CD14-positive monocyte (primary cell): Measurements from ENCODE around the gene MOB3B. TPM values are rescaled to one million over a fixed set of nuclear protein-coding genes. Genes with fewer than 3 reads are reported as not detected.

Source experiments
- DNase-seq, 3 donors: peaks; one replicate each; pipeline ENCODE4 v3.0.0-alpha.2; 2011 to 2022
- H2AFZ ChIP-seq: 2 replicates; pipeline ENCODE4 v1.6.0; 2012; ENCODE audit warnings: mild to moderate bottlenecking, low read depth, low read length, inconsistent platforms; ENCODE audit not compliant: insufficient read depth, poor library complexity, severe bottlenecking
- H3K27ac ChIP-seq, 2 donors: 1 replicate in 1 of 2; 2 replicates in 1 of 2; pipeline ENCODE4 v1.5.1; 2012 to 2013; ENCODE audit warnings: low read length in 2 of 2, control low read depth in 1 of 2, inconsistent platforms in 1 of 2, low read depth in 1 of 2, mild to moderate bottlenecking in 1 of 2
- H3K27me3 ChIP-seq, 2 donors: one replicate each; pipeline versions ENCODE4 v1.6.0 to v1.6.1; 2011 to 2013; ENCODE audit warnings: low read length in 2 of 2; ENCODE audit not compliant: control insufficient read depth in 2 of 2, insufficient read depth in 2 of 2
- H3K36me3 ChIP-seq, 2 donors: replicated peaks in 1 of 2; 1 replicate in 1 of 2; 2 replicates in 1 of 2; pipeline versions ENCODE4 v1.5.1 to v1.6.1; 2012 to 2013; ENCODE audit warnings: low read length in 2 of 2, control low read depth in 1 of 2, inconsistent platforms in 1 of 2, mild to moderate bottlenecking in 1 of 2; ENCODE audit not compliant: insufficient read depth in 2 of 2, control insufficient read depth in 1 of 2
- H3K4me1 ChIP-seq, 2 donors: 1 replicate in 1 of 2; 2 replicates in 1 of 2; pipeline versions ENCODE4 v1.5.1 to v1.6.1; 2012 to 2013; ENCODE audit warnings: low read length in 2 of 2, control low read depth in 1 of 2, inconsistent platforms in 1 of 2, mild to moderate bottlenecking in 1 of 2, moderate library complexity in 1 of 2; ENCODE audit not compliant: insufficient read depth in 2 of 2, control insufficient read depth in 1 of 2
- H3K4me2 ChIP-seq: replicated peaks from 2 replicates; pipeline ENCODE3; 2012; ENCODE audit warnings: low read length, moderate library complexity, mild to moderate bottlenecking; ENCODE audit not compliant: poor library complexity, severe bottlenecking; ENCODE audit errors: extremely low read depth
- H3K4me3 ChIP-seq, 3 experiments: fragments of 200-600 bp in 1 of 3; sonication (generic) in 1 of 3; replicated peaks in 1 of 3; 1 replicate in 2 of 3; 2 replicates in 1 of 3; pipeline ENCODE4 v1.5.1; 2011 to 2013; ENCODE audit warnings: low read length in 3 of 3, mild to moderate bottlenecking in 3 of 3, control low read depth in 2 of 3, low read depth in 2 of 3, inconsistent platforms in 1 of 3, moderate library complexity in 1 of 3
- H3K79me2 ChIP-seq: 2 replicates; pipeline ENCODE4 v1.6.0; 2012; ENCODE audit warnings: mild to moderate bottlenecking, control low read depth, inconsistent platforms, low read length, moderate library complexity; ENCODE audit not compliant: insufficient read depth
- H3K9ac ChIP-seq: 2 replicates; pipeline ENCODE4 v1.6.0; 2017; ENCODE audit warnings: low read length, mild to moderate bottlenecking; ENCODE audit not compliant: insufficient read depth, poor library complexity, severe bottlenecking
- H3K9me3 ChIP-seq, 2 donors: replicated peaks in 1 of 2; 1 replicate in 1 of 2; 2 replicates in 1 of 2; pipeline versions ENCODE4 v1.5.1 to v1.6.1; 2012 to 2013; ENCODE audit warnings: low read length in 2 of 2, control low read depth in 1 of 2; ENCODE audit not compliant: control insufficient read depth in 1 of 2, insufficient read depth in 1 of 2
- H4K20me1 ChIP-seq: 2 replicates; pipeline ENCODE4 v1.6.0; 2012; ENCODE audit warnings: mild to moderate bottlenecking, low read length, control low read depth, moderate library complexity; ENCODE audit not compliant: insufficient read depth
- H3K27ac Mint-ChIP-seq, 7 donors: one replicate each; pipeline ENCODE4 v1.8.0; 2020; ENCODE audit warnings: mild to moderate bottlenecking in 7 of 7, mixed read lengths in 7 of 7, moderate library complexity in 6 of 7, inconsistent platforms in 2 of 7
- H3K27me3 Mint-ChIP-seq, 3 donors: one replicate each; pipeline ENCODE4 v1.8.0; 2021 to 2022; ENCODE audit warnings: low read depth in 3 of 3, mild to moderate bottlenecking in 3 of 3, mixed read lengths in 3 of 3, moderate library complexity in 3 of 3, inconsistent platforms in 1 of 3
- H3K36me3 Mint-ChIP-seq, 2 donors: one replicate each; pipeline ENCODE4 v1.8.0; 2020; ENCODE audit warnings: mixed read lengths in 2 of 2, inconsistent platforms in 1 of 2, mild to moderate bottlenecking in 1 of 2
- H3K4me1 Mint-ChIP-seq: one replicate; pipeline ENCODE4 v1.8.0; 2020; ENCODE audit warnings: mild to moderate bottlenecking, mixed read lengths
- H3K4me3 Mint-ChIP-seq, 2 donors: one replicate each; pipeline ENCODE4 v1.8.0; 2020; ENCODE audit warnings: mild to moderate bottlenecking in 2 of 2, mixed read lengths in 2 of 2, moderate library complexity in 1 of 2
- H3K9me3 Mint-ChIP-seq, 7 donors: one replicate each; pipeline ENCODE4 v1.8.0; 2020 to 2022; ENCODE audit warnings: mixed read lengths in 7 of 7, mild to moderate bottlenecking in 6 of 7, moderate library complexity in 6 of 7, inconsistent platforms in 2 of 7
- WGBS: methylation state at CpG from one replicate; pipeline ENCODE4 v1.1.5; 2013; ENCODE audit warnings: missing lambda C conversion rate; ENCODE audit not compliant: insufficient coverage; 5-methylcytosine and 5-hydroxymethylcytosine counted together
- intact Hi-C, 2 donors: fragments of 100-400 bp; cut with micrococcal nuclease; formaldehyde crosslinking; loops; one replicate each; pipeline versions ENCODE4 v1.15.0 to v1.15.1; 2023
- polyA plus RNA-seq, 3 donors: library from polyadenylated mRNA; depleted of rRNA in 1 of 3; unstranded in 2 of 3; stranded (reverse) in 1 of 3; fragments of 300-500 nt in 2 of 3; fragments of >200 nt in 1 of 3; fragmentation: Illumina TruSeq in 2 of 3; gene quantifications; 1 replicate in 2 of 3; 2 replicates in 1 of 3; pipeline ENCODE4 v1.2.3, GENCODE V29; 2012 to 2021
- TF ChIP-seq, protein P1 (sequence below): fragments of 200-600 bp; IDR thresholded peaks from one replicate; pipeline ENCODE4 v1.8.0; 2022; ENCODE audit warnings: antibody characterized with exemption, mild to moderate bottlenecking

Gene MOB3B
- polyA plus RNA-seq, 3 donors: 1.2 to 2.2 (median 1.4) TPM

DNA sequence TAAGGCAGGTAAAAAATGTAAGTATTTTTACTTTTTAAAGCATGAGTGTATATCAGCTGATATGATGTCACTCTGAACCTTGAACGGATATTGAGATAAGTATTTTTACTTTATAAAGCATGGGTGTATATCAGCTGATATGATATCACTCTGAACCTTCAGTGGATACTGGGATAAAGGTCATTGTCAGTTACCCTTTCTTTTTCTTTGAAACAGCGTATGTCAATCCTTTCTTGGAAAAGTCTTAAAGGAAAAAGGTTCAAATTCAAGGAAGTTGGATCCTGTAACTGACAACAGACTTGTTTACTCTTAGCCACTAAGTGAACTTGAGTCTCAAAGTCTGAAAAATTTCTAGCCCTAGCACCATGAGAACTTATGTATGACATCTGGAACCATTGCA lies 67.2 kb downstream of the MOB3B start:
- Histone ChIP-seq H4K20me1 (no peaks in the 10 kb centered on the region), H3K36me3 (no peaks in the 10 kb centered on the region), H3K4me1 (peaks cover 15 to 17% of the 10 kb centered on the region in 2 donors), H3K79me2 (no peaks in the 10 kb centered on the region), H3K4me3 (no peak overlapping the region), H3K9ac (no peak overlapping the region), H3K27ac (no peak overlapping the region), H2AFZ (no peak overlapping the region), H3K4me2 (no peak overlapping the region), H3K27me3 (no peaks in the 10 kb centered on the region), H3K9me3 (no peaks in the 10 kb centered on the region)
- H3K4me1 Mint-ChIP-seq: peaks cover 19% of the 10 kb centered on the region
- H3K27ac Mint-ChIP-seq: peak overlapping the region in 1 of 7 donors; percentile 24
- WGBS: no CpG with 5 or more reads among the region's 2 CpGs
- intact Hi-C loops: loop anchor here (5.0 to 10.0 kb wide), 3 partner anchors 35 to 125 kb away; partner anchors contain the start of genes IFNK (in 1 of the 2) and MOB3B (in 1 of the 2)
- no peak overlapping the region for H3K4me3 Mint-ChIP-seq
- H3K9me3 Mint-ChIP-seq: peaks cover 0 to 15% (median 6%) of the 10 kb centered on the region in 7 donors
- no peak for DNase-seq
- TF ChIP-seq, protein P1, sequence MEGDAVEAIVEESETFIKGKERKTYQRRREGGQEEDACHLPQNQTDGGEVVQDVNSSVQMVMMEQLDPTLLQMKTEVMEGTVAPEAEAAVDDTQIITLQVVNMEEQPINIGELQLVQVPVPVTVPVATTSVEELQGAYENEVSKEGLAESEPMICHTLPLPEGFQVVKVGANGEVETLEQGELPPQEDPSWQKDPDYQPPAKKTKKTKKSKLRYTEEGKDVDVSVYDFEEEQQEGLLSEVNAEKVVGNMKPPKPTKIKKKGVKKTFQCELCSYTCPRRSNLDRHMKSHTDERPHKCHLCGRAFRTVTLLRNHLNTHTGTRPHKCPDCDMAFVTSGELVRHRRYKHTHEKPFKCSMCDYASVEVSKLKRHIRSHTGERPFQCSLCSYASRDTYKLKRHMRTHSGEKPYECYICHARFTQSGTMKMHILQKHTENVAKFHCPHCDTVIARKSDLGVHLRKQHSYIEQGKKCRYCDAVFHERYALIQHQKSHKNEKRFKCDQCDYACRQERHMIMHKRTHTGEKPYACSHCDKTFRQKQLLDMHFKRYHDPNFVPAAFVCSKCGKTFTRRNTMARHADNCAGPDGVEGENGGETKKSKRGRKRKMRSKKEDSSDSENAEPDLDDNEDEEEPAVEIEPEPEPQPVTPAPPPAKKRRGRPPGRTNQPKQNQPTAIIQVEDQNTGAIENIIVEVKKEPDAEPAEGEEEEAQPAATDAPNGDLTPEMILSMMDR: no peak
- H3K36me3 Mint-ChIP-seq: peaks cover 22 to 30% of the 10 kb centered on the region in 2 donors
- peaks cover 0 to 2% (median 1%) of the 10 kb centered on the region in 3 donors for H3K27me3 Mint-ChIP-seq

DNA sequence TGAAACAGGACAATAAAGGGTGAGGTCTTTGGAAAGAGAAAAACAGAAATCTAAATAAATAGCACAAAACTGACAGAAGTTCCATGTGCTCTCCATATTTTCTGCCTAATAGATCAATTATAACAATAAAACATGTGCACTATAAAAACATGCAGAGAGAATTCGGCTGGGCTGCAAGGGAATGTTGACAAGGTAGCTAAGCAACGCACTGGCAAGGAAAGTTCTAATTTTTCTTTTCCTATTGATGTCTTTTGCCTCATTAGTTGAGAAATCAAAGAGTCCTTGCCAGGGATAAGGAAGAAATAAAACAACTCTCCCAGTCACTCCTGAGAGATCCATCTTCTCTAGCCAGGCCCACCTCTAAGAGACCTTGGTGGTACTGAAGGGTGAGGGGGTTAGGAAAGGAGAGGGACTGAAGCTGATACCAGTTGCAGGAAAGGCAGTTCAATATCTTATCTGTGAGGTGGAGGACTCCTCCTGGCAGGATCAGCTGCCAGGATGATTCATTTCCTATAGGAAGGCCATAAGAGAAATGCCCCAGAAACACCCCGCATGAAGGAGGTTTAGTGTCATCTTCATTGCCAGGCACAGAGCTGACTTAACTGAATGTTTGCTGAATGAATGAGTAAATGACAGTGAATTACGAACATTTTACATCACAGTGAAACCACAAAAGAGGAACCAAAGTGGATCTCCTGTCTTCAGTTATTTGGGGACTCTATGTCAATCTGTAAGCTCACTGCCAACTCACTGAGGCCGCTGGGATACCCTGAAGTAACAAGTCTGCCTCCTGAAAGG lies 69.2 kb downstream of the MOB3B start:
- H3K27me3 ChIP-seq: no peaks in the 10 kb centered on the region
- no peaks in the 10 kb centered on the region for H4K20me1 ChIP-seq
- H3K79me2 ChIP-seq: no peaks in the 10 kb centered on the region
- peak overlapping the region in 1 of 2 donors; percentile 38 for H3K27ac ChIP-seq
- intact Hi-C loops: loop anchor here (5.0 to 10.0 kb wide), 3 partner anchors 37 to 123 kb away; partner anchors contain the start of genes IFNK (in 1 of the 2) and MOB3B (in 1 of the 2)
- H3K4me1 ChIP-seq: peaks cover 19 to 22% of the 10 kb centered on the region in 2 donors
- H3K4me3 ChIP-seq: no peak overlapping the region
- H3K9me3 ChIP-seq: no peaks in the 10 kb centered on the region
- H3K4me2 ChIP-seq: no peak overlapping the region
- WGBS: 0% methylated on average over 2 of the region's 5 CpGs
- TF ChIP-seq, protein P1: no peak
- no peak overlapping the region for H3K9ac ChIP-seq
- peaks cover 0 to 4% (median 2%) of the 10 kb centered on the region in 7 donors for H3K9me3 Mint-ChIP-seq
- H3K4me1 Mint-ChIP-seq: peaks cover 24% of the 10 kb centered on the region
- peaks cover 22 to 28% of the 10 kb centered on the region in 2 donors for H3K36me3 Mint-ChIP-seq
- peaks cover 0 to 2% (median 2%) of the 10 kb centered on the region in 3 donors for H3K27me3 Mint-ChIP-seq
- H3K4me3 Mint-ChIP-seq: peak overlapping the region in 1 of 2 donors; percentile 6
- peak overlapping the region; percentile 78 to 93 (median 89) for H3K27ac Mint-ChIP-seq
- H3K36me3 ChIP-seq: peaks cover 0 to 9% of the 10 kb centered on the region in 2 donors
- no peak overlapping the region for H2AFZ ChIP-seq
- peak; percentile 80 to 95 (median 91) for DNase-seq
